Hypothalamus (tissue), 51 donors: ENCODE results near the gene SAMSN1.
"Not testable (repeated sequence)": the region's sequence is repeated elsewhere in the genome, so short reads cannot be mapped to it uniquely, and the experiment has no call there.

Source experiments
- DNase-seq, 51 donors: peaks; one replicate each; lab custom pipeline; 2025; lab: John Stamatoyannopoulos, UW

The SAMSN1 gene

GRCh38 chr21:14533499-14534428 lies 12.4 kb downstream of the SAMSN1 start:
- no peak for DNase-seq

- DNase-seq: no peak
These were observed 14.3 kb downstream of the SAMSN1 start for GRCh38 chr21:14531757-14532316.

GRCh38 chr21:14530592-14530991 lies 15.5 kb downstream of the SAMSN1 start:
- DNase-seq: no peak

GRCh38 chr21:14528815-14529214 lies 17.3 kb downstream of the SAMSN1 start:
- no peak for DNase-seq

- DNase-seq: no peak
These were observed 18.1 kb downstream of the SAMSN1 start for GRCh38 chr21:14527696-14528652.

- peak in 1 of 51 donors; percentile 51 for DNase-seq
These were observed 19.0 kb downstream of the SAMSN1 start for GRCh38 chr21:14526836-14527695.

- no peak for DNase-seq
These were observed 19.9 kb downstream of the SAMSN1 start for GRCh38 chr21:14526199-14526598.

- DNase-seq: no peak
These were observed 22.9 kb downstream of the SAMSN1 start for GRCh38 chr21:14523234-14523633.

GRCh38 chr21:14522736-14523135 lies 23.4 kb downstream of the SAMSN1 start:
- DNase-seq: no peak

- DNase-seq: peak in 1 of 51 donors; percentile 29
These were observed 25.6 kb downstream of the SAMSN1 start for GRCh38 chr21:14520535-14520934.

- DNase-seq: no peak
These were observed 27.1 kb downstream of the SAMSN1 start for GRCh38 chr21:14519000-14519399.

GRCh38 chr21:14513804-14514203 lies 32.3 kb downstream of the SAMSN1 start:
- no peak for DNase-seq

- DNase-seq: not testable (repeated sequence)
These were observed 39.2 kb downstream of the SAMSN1 start for GRCh38 chr21:14506859-14507457.

- DNase-seq: no peak
These were observed 45.2 kb downstream of the SAMSN1 start for GRCh38 chr21:14500873-14501272.

GRCh38 chr21:14499316-14499715 lies 46.8 kb downstream of the SAMSN1 start:
- DNase-seq: no peak

- DNase-seq: no peak
These were observed 48.3 kb downstream of the SAMSN1 start for GRCh38 chr21:14497825-14498224.

- no peak for DNase-seq
These were observed 51.0 kb downstream of the SAMSN1 start for GRCh38 chr21:14495075-14495474.

- not testable (repeated sequence) for DNase-seq
These were observed 51.9 kb downstream of the SAMSN1 start for GRCh38 chr21:14494181-14494580.

- DNase-seq: no peak
These were observed 52.4 kb downstream of the SAMSN1 start for GRCh38 chr21:14493731-14494130.

- no peak for DNase-seq
These were observed 53.2 kb downstream of the SAMSN1 start for GRCh38 chr21:14492931-14493330.
